Measurements from ENCODE around the gene ADGRL3. TPM values are rescaled to one million over a fixed set of nuclear protein-coding genes. Genes with fewer than 3 reads are reported as not detected.

The ADGRL3 gene
- total RNA-seq, 1 donor from 2014 or later: 31.3 TPM

DNA sequence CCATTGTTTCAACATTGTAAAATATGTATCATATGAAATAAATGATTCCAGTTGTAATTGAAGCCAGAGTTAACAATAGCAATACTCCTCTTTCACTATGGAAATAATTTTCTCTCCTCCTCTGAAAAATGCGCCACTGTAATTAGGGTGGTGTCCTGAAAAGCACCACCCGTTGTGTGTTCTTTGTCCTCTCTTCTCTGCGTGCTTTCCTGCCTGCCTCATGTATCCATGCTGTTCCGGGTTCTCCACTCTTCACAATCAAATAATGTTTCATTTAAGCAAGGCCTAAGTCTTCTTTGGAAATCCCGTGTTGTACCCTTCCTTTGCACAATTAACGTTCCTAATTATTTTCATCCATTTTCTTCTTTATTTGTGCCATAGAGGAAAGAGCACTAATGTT lies 293.3 kb downstream of the ADGRL3 start:
- Mint-ChIP-seq H3K27me3 (ENCODE audit: low read depth, unreplicated experiment) (no peaks in the 10 kb centered on the region), H3K4me1 (ENCODE audit: low read depth, unreplicated experiment) (peaks cover 5% of the 10 kb centered on the region), H3K4me3 (ENCODE audit: unreplicated experiment) (peak overlapping the region; percentile 18), H3K27ac (ENCODE audit: unreplicated experiment) (peak overlapping the region; percentile 23), H3K9me3 (ENCODE audit: unreplicated experiment) (no peaks in the 10 kb centered on the region), H3K36me3 (ENCODE audit: low read depth, unreplicated experiment) (peaks cover 1% of the 10 kb centered on the region)
- no peaks in the 10 kb centered on the region for H3K9me3 ChIP-seq (ENCODE audit: insufficient read depth, low read depth, low read length)
- no peak overlapping the region for H3K27ac ChIP-seq (ENCODE audit: low read depth, low read length)
- H3K79me2 ChIP-seq (ENCODE audit: insufficient read depth, low read length): no peaks in the 10 kb centered on the region
- no peaks in the 10 kb centered on the region for H3K4me1 ChIP-seq (ENCODE audit: insufficient read depth, low read length)
- TF ChIP-seq, protein P1, sequence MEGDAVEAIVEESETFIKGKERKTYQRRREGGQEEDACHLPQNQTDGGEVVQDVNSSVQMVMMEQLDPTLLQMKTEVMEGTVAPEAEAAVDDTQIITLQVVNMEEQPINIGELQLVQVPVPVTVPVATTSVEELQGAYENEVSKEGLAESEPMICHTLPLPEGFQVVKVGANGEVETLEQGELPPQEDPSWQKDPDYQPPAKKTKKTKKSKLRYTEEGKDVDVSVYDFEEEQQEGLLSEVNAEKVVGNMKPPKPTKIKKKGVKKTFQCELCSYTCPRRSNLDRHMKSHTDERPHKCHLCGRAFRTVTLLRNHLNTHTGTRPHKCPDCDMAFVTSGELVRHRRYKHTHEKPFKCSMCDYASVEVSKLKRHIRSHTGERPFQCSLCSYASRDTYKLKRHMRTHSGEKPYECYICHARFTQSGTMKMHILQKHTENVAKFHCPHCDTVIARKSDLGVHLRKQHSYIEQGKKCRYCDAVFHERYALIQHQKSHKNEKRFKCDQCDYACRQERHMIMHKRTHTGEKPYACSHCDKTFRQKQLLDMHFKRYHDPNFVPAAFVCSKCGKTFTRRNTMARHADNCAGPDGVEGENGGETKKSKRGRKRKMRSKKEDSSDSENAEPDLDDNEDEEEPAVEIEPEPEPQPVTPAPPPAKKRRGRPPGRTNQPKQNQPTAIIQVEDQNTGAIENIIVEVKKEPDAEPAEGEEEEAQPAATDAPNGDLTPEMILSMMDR (IDR thresholded peaks at IDR 0.05; ENCODE audit: insufficient read depth, low read depth, low read length): no peak
- TF ChIP-seq EZH2 (IDR thresholded peaks at IDR 0.05; ENCODE audit: insufficient read depth, low read length): no peak
- H3K4me2 ChIP-seq (ENCODE audit: low read length): no peak overlapping the region
- H4K20me1 ChIP-seq (ENCODE audit: insufficient read depth, low read length): no peaks in the 10 kb centered on the region
- FAIRE-seq (no peak), DNase-seq (ENCODE audit: low read depth) (no peak)
- no peak overlapping the region for H2AFZ ChIP-seq (ENCODE audit: low read depth, low read length)
- H3K27me3 ChIP-seq (ENCODE audit: insufficient read depth, low read length): no peaks in the 10 kb centered on the region
- H3K9ac ChIP-seq (ENCODE audit: low read length): no peak overlapping the region
- H3K36me3 ChIP-seq (ENCODE audit: insufficient read depth, low read length): no peaks in the 10 kb centered on the region
- no peak overlapping the region for H3K4me3 ChIP-seq (ENCODE audit: insufficient read depth, low read depth, low read length)

DNA sequence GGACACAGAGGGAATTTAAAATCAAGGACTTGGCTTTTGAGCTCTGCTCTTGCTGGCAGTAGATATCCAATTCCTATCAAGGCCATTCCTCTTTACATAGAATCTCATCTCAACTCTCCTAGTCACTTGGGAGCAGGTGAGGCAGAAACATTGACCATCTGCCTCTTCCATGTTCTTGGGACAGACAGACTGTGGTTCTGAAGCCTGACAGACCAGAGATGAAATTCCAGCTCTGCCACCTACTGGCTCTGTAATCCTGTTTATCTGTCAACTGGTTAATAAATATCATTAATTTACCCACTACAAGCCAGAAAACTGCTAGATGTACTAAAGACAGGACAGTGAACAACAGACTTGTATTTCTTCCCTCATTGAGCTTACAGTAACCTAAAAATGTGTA lies 300.8 kb downstream of the ADGRL3 start:
- FAIRE-seq: no peak

DNA sequence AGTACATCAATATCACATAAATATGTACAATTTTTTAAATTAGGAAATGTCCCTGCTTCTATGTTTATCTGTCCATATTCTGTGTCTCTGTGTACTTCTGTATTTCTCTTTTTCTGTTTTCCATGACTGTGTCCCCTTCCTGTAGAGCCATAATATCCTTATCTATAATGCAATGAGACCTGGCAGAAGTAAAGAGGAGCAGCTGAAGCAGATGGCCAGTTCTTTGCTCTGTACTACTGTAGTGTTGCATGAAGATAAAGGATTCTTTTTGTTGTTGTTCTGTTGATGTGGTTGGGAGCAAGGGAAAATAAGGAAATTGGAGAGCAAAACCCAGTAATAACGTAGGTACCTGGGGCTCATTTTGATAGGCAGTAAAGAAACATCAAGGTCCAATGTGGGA lies 301.7 kb downstream of the ADGRL3 start:
- Mint-ChIP-seq H3K27me3 (ENCODE audit: low read depth, unreplicated experiment) (no peaks in the 10 kb centered on the region), H3K9me3 (ENCODE audit: unreplicated experiment) (no peaks in the 10 kb centered on the region), H3K27ac (ENCODE audit: unreplicated experiment) (no peak overlapping the region), H3K36me3 (ENCODE audit: low read depth, unreplicated experiment) (peaks cover 1% of the 10 kb centered on the region), H3K4me1 (ENCODE audit: low read depth, unreplicated experiment) (peaks cover 6% of the 10 kb centered on the region), H3K4me3 (ENCODE audit: unreplicated experiment) (no peak overlapping the region)
- Histone ChIP-seq H2AFZ (ENCODE audit: low read depth, low read length) (no peak overlapping the region), H3K4me1 (ENCODE audit: insufficient read depth, low read length) (no peaks in the 10 kb centered on the region), H3K27ac (ENCODE audit: low read depth, low read length) (no peak overlapping the region), H3K9me3 (ENCODE audit: insufficient read depth, low read depth, low read length) (no peaks in the 10 kb centered on the region), H3K27me3 (ENCODE audit: insufficient read depth, low read length) (no peaks in the 10 kb centered on the region), H3K79me2 (ENCODE audit: insufficient read depth, low read length) (no peaks in the 10 kb centered on the region), H3K4me2 (ENCODE audit: low read length) (no peak overlapping the region), H4K20me1 (ENCODE audit: insufficient read depth, low read length) (no peaks in the 10 kb centered on the region), H3K9ac (ENCODE audit: low read length) (no peak overlapping the region), H3K36me3 (ENCODE audit: insufficient read depth, low read length) (no peaks in the 10 kb centered on the region), H3K4me3 (ENCODE audit: insufficient read depth, low read depth, low read length) (no peak overlapping the region)
- no peak for TF ChIP-seq EZH2 (IDR thresholded peaks at IDR 0.05; ENCODE audit: insufficient read depth, low read length)
- TF ChIP-seq, protein P1 (IDR thresholded peaks at IDR 0.05; ENCODE audit: insufficient read depth, low read depth, low read length): no peak
- DNase-seq (ENCODE audit: low read depth) (no peak), FAIRE-seq (no peak)

More for the DNA sequence above, 300.8 kb downstream of the ADGRL3 start:
- no peaks in the 10 kb centered on the region for H3K9me3 ChIP-seq (ENCODE audit: insufficient read depth, low read depth, low read length)
- TF ChIP-seq EZH2 (IDR thresholded peaks at IDR 0.05; ENCODE audit: insufficient read depth, low read length): no peak
- TF ChIP-seq, protein P1 (IDR thresholded peaks at IDR 0.05; ENCODE audit: insufficient read depth, low read depth, low read length): no peak
- H3K79me2 ChIP-seq (ENCODE audit: insufficient read depth, low read length): no peaks in the 10 kb centered on the region
- Mint-ChIP-seq H3K36me3 (ENCODE audit: low read depth, unreplicated experiment) (peaks cover 1% of the 10 kb centered on the region), H3K9me3 (ENCODE audit: unreplicated experiment) (no peaks in the 10 kb centered on the region), H3K27me3 (ENCODE audit: low read depth, unreplicated experiment) (no peaks in the 10 kb centered on the region), H3K4me3 (ENCODE audit: unreplicated experiment) (no peak overlapping the region), H3K27ac (ENCODE audit: unreplicated experiment) (no peak overlapping the region), H3K4me1 (ENCODE audit: low read depth, unreplicated experiment) (peaks cover 5% of the 10 kb centered on the region)
- H3K27ac ChIP-seq (ENCODE audit: low read depth, low read length): no peak overlapping the region
- H3K36me3 ChIP-seq (ENCODE audit: insufficient read depth, low read length): no peaks in the 10 kb centered on the region
- no peak overlapping the region for H2AFZ ChIP-seq (ENCODE audit: low read depth, low read length)
- no peak for DNase-seq (ENCODE audit: low read depth)
- no peaks in the 10 kb centered on the region for H3K27me3 ChIP-seq (ENCODE audit: insufficient read depth, low read length)
- no peak overlapping the region for H3K9ac ChIP-seq (ENCODE audit: low read length)
- no peak overlapping the region for H3K4me3 ChIP-seq (ENCODE audit: insufficient read depth, low read depth, low read length)
- H3K4me1 ChIP-seq (ENCODE audit: insufficient read depth, low read length): no peaks in the 10 kb centered on the region
- no peaks in the 10 kb centered on the region for H4K20me1 ChIP-seq (ENCODE audit: insufficient read depth, low read length)
- no peak overlapping the region for H3K4me2 ChIP-seq (ENCODE audit: low read length)
